Measurements from ENCODE around the gene MESP2. TPM values are rescaled to one million over a fixed set of nuclear protein-coding genes. Genes with fewer than 3 reads are reported as not detected.
A peak's percentile ranks its signal among the peaks of the same experiment; 100 is the strongest.

MESP2 gene
- total and polyA plus RNA-seq, 2 donors from 2014 or later = 0.24 to 0.47 TPM

- H3K9me3 ChIP-seq (ENCODE audit: control insufficient read depth in 2 of 3, insufficient read depth in 1 of 3, low read length in 3 of 3) = no peaks in the 10 kb centered on the region
- no peaks in the 10 kb centered on the region for H3K36me3 ChIP-seq (ENCODE audit: control insufficient read depth in 2 of 3, insufficient read depth in 3 of 3, low read length in 3 of 3)
- H3K4me1 ChIP-seq (ENCODE audit: control insufficient read depth in 2 of 3, insufficient read depth in 2 of 3, low read depth in 1 of 3, low read length in 3 of 3) = peaks cover 0 to 10% (median 0%) of the 10 kb centered on the region in 3 donors
- H3K27me3 ChIP-seq (ENCODE audit: control insufficient read depth, insufficient read depth, low read length) = no peaks in the 10 kb centered on the region
- H3K4me3 ChIP-seq (ENCODE audit: low read length in 3 of 3) = no peak overlapping the region
- H3K9ac ChIP-seq (ENCODE audit: low read length in 3 of 3) = no peak overlapping the region
- no peak for DNase-seq
- intact Hi-C loops (cut with DNase I) = loop anchor here (5.0 kb wide), 1 partner anchor 122 kb away; no protein-coding TSS in a partner anchor
- no peak overlapping the region for H3K27ac ChIP-seq (ENCODE audit: low read depth in 2 of 2, low read length in 2 of 2)
- FAIRE-seq = no peak
- no peak for TF ChIP-seq CTCF (IDR thresholded peaks at IDR 0.05; ENCODE audit: borderline replicate concordance, extremely low read depth, insufficient read depth)
Observed at GRCh38 chr15:89755701-89756100, 20.4 kb upstream of the MESP2 start.

GRCh38 chr15:89756897-89757296, 19.2 kb upstream of the MESP2 start:
- H3K27me3 ChIP-seq (ENCODE audit: control insufficient read depth, insufficient read depth, low read length) = no peaks in the 10 kb centered on the region
- no peak overlapping the region for H3K27ac ChIP-seq (ENCODE audit: low read depth in 2 of 2, low read length in 2 of 2)
- DNase-seq = no peak
- H3K36me3 ChIP-seq (ENCODE audit: control insufficient read depth in 2 of 3, insufficient read depth in 3 of 3, low read length in 3 of 3) = no peaks in the 10 kb centered on the region
- no peak overlapping the region for H3K9ac ChIP-seq (ENCODE audit: low read length in 3 of 3)
- H3K9me3 ChIP-seq (ENCODE audit: control insufficient read depth in 2 of 3, insufficient read depth in 1 of 3, low read length in 3 of 3) = no peaks in the 10 kb centered on the region
- no peak overlapping the region for H3K4me3 ChIP-seq (ENCODE audit: low read length in 3 of 3)
- H3K4me1 ChIP-seq (ENCODE audit: control insufficient read depth in 2 of 3, insufficient read depth in 2 of 3, low read depth in 1 of 3, low read length in 3 of 3) = peaks cover 0 to 9% (median 0%) of the 10 kb centered on the region in 3 donors
- intact Hi-C loops (cut with DNase I) = loop anchor here (5.0 kb wide), 1 partner anchor 120 kb away; no protein-coding TSS in a partner anchor
- FAIRE-seq = no peak
- TF ChIP-seq CTCF (IDR thresholded peaks at IDR 0.05; ENCODE audit: borderline replicate concordance, extremely low read depth, insufficient read depth) = no peak

- intact Hi-C loops (cut with DNase I) = loop anchor here (5.0 kb wide), 1 partner anchor 119 kb away; no protein-coding TSS in a partner anchor
- no peak overlapping the region for H3K9ac ChIP-seq (ENCODE audit: low read length in 3 of 3)
- peak in 1 of 5 donors; percentile 49 for DNase-seq
- H3K27me3 ChIP-seq (ENCODE audit: control insufficient read depth, insufficient read depth, low read length) = no peaks in the 10 kb centered on the region
- no peak overlapping the region for H3K27ac ChIP-seq (ENCODE audit: low read depth in 2 of 2, low read length in 2 of 2)
- peaks cover 0 to 9% (median 0%) of the 10 kb centered on the region in 3 donors for H3K4me1 ChIP-seq (ENCODE audit: control insufficient read depth in 2 of 3, insufficient read depth in 2 of 3, low read depth in 1 of 3, low read length in 3 of 3)
- no peak for FAIRE-seq
- no peak for TF ChIP-seq CTCF (IDR thresholded peaks at IDR 0.05; ENCODE audit: borderline replicate concordance, extremely low read depth, insufficient read depth)
- H3K36me3 ChIP-seq (ENCODE audit: control insufficient read depth in 2 of 3, insufficient read depth in 3 of 3, low read length in 3 of 3) = no peaks in the 10 kb centered on the region
- H3K9me3 ChIP-seq (ENCODE audit: control insufficient read depth in 2 of 3, insufficient read depth in 1 of 3, low read length in 3 of 3) = no peaks in the 10 kb centered on the region
- H3K4me3 ChIP-seq (ENCODE audit: low read length in 3 of 3) = no peak overlapping the region
Observed at GRCh38 chr15:89758283-89758682, 17.8 kb upstream of the MESP2 start.

- DNase-seq (peak in 1 of 5 donors; percentile 55), FAIRE-seq (no peak)
Observed at GRCh38 chr15:89758981-89759380, 17.2 kb upstream of the MESP2 start.

More at GRCh38 chr15:89758981-89759380, 17.2 kb upstream of the MESP2 start:
- Histone ChIP-seq H3K4me3 (ENCODE audit: low read length in 3 of 3) (no peak overlapping the region), H3K4me1 (ENCODE audit: control insufficient read depth in 2 of 3, insufficient read depth in 2 of 3, low read depth in 1 of 3, low read length in 3 of 3) (peaks cover 0 to 9% (median 0%) of the 10 kb centered on the region in 3 donors), H3K9me3 (ENCODE audit: control insufficient read depth in 2 of 3, insufficient read depth in 1 of 3, low read length in 3 of 3) (no peaks in the 10 kb centered on the region), H3K36me3 (ENCODE audit: control insufficient read depth in 2 of 3, insufficient read depth in 3 of 3, low read length in 3 of 3) (no peaks in the 10 kb centered on the region), H3K27ac (ENCODE audit: low read depth in 2 of 2, low read length in 2 of 2) (no peak overlapping the region), H3K9ac (ENCODE audit: low read length in 3 of 3) (no peak overlapping the region), H3K27me3 (ENCODE audit: control insufficient read depth, insufficient read depth, low read length) (no peaks in the 10 kb centered on the region)
- intact Hi-C loops (cut with DNase I) = loop anchor here (5.0 kb wide), 1 partner anchor 118 kb away; no protein-coding TSS in a partner anchor
- no peak for TF ChIP-seq CTCF (IDR thresholded peaks at IDR 0.05; ENCODE audit: borderline replicate concordance, extremely low read depth, insufficient read depth)
